Activated gamma-delta T cell treated with anti-CD3 and anti-CD28 coated beads, Interleukin-2, amount 50 U/mL, for 16 hours (primary cell): ENCODE measurements around the gene ADSL.

ENCODE experiments used
- DNase-seq: peaks from one replicate; pipeline ENCODE4 v3.0.0-alpha.2; 2020; ENCODE audit warnings: low read depth

ADSL gene

DNA sequence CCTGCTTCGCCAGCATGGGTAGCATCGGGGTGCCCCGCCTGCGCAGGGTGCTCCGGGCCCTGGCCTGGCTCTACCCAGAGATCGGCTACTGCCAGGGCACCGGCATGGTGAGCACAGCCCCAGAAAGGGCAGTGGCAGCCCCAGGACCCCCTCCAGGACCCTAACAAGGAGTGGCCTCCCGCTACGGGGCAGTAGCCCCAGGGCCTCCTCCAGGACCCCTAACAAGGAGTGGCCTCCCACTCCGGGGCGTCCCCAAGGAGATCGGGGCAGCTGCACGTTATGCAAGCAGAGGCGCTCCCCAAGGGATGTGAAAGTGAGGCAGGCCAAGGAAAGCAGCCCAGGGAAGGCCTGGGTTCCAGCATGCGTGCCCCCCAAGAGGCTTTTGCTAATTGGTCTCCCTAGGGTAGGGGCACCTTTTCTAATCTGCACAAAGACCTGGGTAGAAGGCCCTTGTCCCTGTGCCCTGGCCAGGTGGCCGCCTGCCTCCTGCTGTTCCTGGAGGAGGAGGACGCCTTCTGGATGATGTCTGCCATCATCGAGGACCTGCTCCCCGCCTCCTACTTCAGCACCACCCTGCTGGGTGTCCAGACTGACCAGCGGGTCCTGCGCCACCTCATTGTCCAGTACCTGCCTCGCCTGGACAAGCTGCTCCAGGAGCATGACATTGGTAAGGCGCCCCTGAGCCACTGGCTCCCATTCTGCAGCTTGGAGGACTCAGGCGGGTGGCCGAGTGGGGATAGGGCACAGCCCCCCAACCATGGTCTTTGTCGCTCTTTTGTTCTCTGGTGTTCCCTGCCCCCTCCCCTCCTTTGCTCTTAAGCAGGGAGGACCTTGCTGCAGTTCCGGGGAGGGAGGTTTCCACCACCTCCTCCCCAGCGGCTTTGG, 59.1 kb downstream of the ADSL start:
- no peak for DNase-seq

DNA sequence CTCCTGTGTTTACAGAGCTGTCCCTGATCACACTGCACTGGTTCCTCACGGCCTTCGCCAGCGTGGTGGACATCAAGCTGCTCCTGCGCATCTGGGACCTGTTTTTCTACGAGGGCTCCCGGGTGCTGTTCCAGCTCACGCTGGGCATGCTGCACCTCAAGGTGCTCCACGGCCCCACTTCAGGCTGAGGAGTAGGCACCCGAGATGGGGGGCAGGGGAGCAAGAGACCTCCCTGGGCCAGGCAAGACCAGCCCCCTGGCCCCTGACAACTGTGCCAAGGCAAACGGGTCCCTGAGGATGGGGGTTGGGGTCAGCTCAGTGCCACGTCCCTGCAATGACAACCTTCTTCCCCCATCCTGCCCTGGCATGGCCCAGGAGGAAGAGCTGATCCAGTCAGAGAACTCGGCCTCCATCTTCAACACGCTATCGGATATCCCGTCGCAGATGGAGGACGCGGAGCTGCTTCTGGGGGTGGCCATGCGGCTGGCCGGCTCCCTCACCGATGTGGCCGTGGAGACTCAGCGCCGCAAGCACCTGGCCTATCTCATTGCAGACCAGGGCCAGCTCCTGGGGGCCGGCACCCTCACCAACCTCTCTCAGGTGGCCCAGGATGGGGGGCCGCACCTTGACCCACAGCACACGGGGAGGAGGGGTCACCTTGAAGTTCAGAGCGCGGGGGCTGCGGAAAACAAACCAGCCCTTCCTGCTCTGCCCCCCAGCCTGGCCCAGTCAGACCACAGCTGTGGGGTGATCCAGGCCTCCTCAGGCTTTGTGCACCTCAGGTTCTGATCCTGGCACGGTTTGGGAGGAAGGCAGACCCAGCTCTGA, 60.0 kb downstream of the ADSL start:
- no peak for DNase-seq

- DNase-seq: no peak
Measured at GRCh38 chr22:40407021-40407761, 60.9 kb downstream of the ADSL start.

DNA sequence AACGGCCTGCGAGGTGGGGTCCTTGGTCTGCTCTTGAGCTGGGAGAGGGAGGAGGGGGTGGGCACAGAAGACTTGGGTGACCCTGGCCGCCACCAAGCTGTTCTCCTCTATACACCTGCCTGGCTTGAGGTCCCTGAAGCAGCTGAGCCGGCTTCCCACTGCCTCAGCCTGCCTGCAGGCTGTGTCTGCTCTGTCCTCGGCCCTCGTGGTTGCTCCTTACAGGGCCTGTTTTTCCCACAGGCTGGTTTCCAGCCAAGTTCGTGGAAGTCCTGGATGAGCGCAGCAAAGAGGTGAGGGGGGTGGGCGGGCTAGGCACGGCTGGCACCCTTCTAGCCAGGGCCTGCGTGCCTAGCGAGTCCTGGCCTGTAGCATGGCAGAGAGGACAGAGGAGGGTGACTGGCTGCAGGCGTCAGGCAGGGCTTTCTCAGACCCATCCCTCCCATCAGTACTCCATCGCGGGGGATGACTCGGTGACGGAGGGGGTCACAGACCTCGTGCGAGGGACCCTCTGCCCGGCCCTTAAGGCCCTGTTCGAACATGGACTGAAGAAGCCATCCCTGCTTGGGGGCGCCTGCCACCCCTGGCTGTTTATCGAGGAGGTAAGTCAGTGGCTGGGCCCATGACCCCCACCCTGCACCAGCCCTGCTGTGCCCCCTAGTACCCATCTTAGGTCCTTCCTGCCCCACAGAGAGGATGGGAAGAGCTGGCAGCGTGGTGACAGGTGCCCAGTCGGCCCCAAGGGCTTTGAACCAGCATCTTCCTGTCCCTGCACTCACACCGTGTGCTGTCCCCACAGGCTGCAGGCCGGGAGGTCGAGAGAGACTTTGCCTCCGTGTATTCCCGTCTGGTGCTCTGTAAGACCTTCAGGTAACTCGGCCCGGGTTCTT, 61.8 kb downstream of the ADSL start:
- DNase-seq: no peak

DNA sequence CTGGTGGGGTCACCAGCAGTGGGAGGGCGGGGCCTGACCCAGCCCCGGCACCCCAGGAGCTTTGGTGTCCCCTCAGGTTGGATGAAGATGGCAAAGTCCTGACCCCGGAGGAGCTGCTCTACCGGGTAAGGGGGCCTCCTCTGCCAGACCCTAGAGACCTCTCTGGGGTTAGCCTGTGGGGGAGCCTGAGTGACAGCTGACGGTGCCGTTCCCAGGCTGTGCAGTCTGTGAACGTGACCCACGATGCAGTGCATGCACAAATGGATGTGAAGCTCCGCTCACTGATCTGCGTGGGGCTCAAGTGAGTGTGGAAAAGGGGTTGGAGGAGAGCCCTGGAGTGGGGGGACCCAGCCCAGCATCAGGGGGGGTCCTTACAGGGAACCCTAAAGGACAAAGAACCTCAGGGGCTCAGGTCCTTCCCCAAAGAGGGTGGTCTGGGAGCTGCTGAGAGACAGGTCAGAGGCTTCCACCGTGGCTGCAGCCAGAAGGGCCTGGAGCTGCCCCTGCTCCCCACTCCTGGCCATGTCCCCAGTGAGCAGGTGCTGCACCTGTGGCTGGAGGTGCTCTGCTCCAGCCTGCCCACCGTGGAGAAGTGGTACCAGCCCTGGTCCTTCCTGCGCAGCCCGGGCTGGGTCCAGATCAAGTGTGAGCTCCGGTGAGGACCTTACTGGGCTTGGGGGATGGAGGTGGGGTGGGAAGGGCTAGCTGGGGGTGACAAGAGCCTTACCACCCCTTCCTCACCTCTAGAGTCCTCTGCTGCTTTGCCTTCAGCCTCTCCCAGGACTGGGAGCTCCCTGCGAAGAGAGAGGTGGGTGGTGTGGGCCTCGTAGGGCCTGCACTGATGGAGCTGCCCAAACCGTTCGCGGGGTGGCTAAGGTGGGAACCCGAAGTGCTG, 62.7 kb downstream of the ADSL start:
- DNase-seq: no peak

GRCh38 chr22:40409613-40410113, 63.4 kb downstream of the ADSL start:
- no peak for DNase-seq

GRCh38 chr22:40410272-40410671, 64.0 kb downstream of the ADSL start:
- DNase-seq: no peak

- no peak for DNase-seq
Measured at GRCh38 chr22:40410731-40411505, 64.6 kb downstream of the ADSL start.

DNA sequence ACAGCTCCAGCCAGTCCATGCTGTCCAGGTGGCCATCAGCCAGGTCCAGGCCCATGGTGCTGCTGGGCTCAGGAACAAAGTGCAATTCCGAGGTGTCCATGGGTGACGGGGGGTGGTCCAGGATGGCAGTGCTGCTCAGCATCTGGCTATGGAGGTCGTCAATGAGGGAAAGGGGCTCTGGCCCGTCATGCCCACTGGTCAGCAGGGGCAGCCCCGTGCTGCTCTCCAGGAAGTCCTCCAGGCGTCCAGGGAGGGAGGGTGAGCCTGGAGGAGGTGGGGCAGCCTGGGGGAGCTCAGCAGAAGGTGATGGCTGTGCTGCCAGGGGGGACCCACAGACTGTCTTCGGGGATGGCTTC, 65.2 kb downstream of the ADSL start:
- DNase-seq: no peak

DNA sequence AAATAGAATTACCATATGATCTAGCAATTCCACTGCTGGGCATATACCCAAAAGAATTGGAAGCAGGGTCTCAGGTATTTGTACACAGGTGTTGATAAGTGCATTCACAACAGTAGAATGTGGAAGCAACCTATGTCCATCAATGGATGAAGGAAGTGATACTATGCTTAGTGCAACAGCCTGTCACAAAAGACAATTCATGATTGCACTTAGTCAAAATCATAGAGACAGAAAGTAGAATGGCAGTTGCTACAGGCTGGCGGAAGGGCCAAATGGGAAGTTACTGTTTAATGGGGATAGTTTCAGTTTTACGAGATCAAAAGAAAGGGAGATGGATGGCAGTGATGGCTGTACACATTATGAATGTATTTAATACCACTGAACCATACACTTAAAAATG, 66.1 kb downstream of the ADSL start:
- DNase-seq: no peak

- no peak for DNase-seq
Measured at GRCh38 chr22:40413873-40414272, 67.6 kb downstream of the ADSL start.

GRCh38 chr22:40414311-40414710, 68.0 kb downstream of the ADSL start:
- DNase-seq: no peak

DNA sequence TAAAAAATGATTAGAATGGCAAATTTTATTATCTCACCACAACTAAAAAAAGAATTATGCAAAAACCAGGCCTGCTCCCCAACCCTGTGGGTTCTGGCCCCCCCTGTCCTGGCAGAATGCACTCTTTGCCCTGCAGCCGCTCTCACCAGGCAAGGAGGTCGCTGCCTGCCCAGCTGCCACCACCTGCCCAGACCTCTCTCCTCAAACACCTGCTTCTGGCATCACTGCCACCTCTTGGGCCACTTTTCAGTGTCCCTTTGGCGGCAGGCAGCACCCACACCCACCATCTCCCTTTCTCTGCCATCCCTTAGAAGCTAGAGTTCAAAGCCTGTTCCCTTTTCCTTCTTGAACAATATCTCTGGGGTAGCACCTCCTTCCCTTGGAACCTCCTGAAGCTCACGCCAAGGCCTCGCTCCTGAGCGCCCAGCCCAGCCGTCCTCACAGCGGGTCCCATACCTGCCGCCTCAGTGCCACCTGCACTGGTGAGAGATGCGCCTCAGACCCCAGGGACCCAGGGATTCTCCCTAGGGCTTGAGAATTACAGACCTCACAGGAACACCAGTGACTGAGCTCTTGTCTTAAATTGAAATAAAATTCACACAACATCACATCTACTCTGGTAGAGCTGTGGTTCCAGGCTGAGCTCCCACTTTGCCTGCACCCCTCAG, 68.7 kb downstream of the ADSL start:
- DNase-seq: no peak

GRCh38 chr22:40415531-40416266, 69.4 kb downstream of the ADSL start:
- DNase-seq: no peak

DNA sequence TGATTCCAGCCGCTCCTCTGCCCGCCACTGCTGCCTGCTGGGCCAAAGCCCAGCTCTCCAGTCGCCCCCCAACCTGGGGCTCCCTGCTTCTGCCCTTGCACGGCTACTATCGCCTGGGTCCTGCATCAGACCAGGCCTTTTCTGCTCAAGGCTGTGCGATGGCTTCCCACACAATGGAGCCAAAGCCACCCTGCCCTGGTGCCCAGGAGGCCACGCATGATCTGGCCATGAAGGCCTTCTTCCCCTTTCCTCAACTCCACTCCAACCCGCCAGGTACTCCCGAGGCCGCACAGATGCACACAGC, 69.9 kb downstream of the ADSL start:
- DNase-seq: no peak

- DNase-seq: no peak
Measured at GRCh38 chr22:40416636-40417035, 70.3 kb downstream of the ADSL start.

GRCh38 chr22:40417041-40417440, 70.7 kb downstream of the ADSL start:
- DNase-seq: no peak

DNA sequence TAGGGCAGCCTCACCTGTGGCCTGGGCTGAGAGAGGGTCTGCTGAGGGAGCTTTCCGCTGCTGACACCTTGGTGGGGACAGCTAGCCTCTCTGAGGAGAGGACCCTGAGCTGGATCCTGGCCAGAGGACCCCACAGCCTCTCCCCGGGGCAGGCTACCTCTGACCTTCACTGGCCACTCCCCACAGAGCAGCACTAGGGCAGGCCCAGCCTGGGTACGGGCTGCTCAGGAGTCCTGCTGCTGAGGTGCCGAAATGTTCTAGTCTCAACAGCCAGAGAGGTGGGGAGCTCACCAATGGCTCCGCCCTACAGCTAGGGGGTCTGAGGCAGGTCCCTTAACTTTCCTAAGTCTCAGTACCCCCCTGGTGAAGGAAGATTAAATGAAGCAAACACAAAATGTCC, 71.6 kb downstream of the ADSL start:
- DNase-seq: no peak
